ENCODE data around the gene ANXA7. TPM values are rescaled to one million over a fixed set of nuclear protein-coding genes. Genes with fewer than 3 reads are reported as not detected.

ANXA7 gene
- total RNA-seq, 3 donors from 2014 or later: 93.7 to 106 (median 99.9) TPM

- no peak for TF ChIP-seq CTCF (IDR thresholded peaks at IDR 0.05)
- ATAC-seq: peak; percentile 54
- Histone ChIP-seq H3K9me3 (no peaks in the 10 kb centered on the region), H3K4me3 (no peak overlapping the region), H3K36me3 (ENCODE audit: low read depth) (no peaks in the 10 kb centered on the region), H3K4me1 (ENCODE audit: low read depth) (peaks cover 17% of the 10 kb centered on the region)
- intact Hi-C loops (cut with DNase I, micrococcal nuclease): loop anchor here in 1 of 2 donors (5.0 kb wide), 1 partner anchor 162 kb away; the partner anchor contains the start of gene MRPS16
- DNase-seq: peak in 2 of 3 donors; percentile 39 to 45
Observed at GRCh38 chr10:73414230-73414945, 530 bp upstream of the ANXA7 start.

- intact Hi-C loops (cut with DNase I, micrococcal nuclease): loop anchor here in 1 of 2 donors (5.0 kb wide), 1 partner anchor 161 kb away; the partner anchor contains the start of gene MRPS16
- ATAC-seq: peak; percentile 72
- H3K4me3 ChIP-seq: peak overlapping the region; percentile 76
Observed at GRCh38 chr10:73413108-73413527, 740 bp downstream of the ANXA7 start.

GRCh38 chr10:73410897-73411296 lies 3.0 kb downstream of the ANXA7 start:
- intact Hi-C loops (cut with DNase I, micrococcal nuclease): loop anchor here in 1 of 2 donors (5.0 kb wide), 1 partner anchor 159 kb away; the partner anchor contains the start of gene MRPS16
- no peak for DNase-seq

More at GRCh38 chr10:73413108-73413527, 740 bp downstream of the ANXA7 start:
- no peaks in the 10 kb centered on the region for H3K36me3 ChIP-seq (ENCODE audit: low read depth)
- no peaks in the 10 kb centered on the region for H3K9me3 ChIP-seq
- H3K4me1 ChIP-seq (ENCODE audit: low read depth): peaks cover 17% of the 10 kb centered on the region
- TF ChIP-seq CTCF (IDR thresholded peaks at IDR 0.05): no peak
- DNase-seq: peak in 2 of 3 donors; percentile 51 to 66

GRCh38 chr10:73408978-73409521 lies 4.8 kb downstream of the ANXA7 start:
- intact Hi-C loops (cut with DNase I, micrococcal nuclease): no loop called here
- Histone ChIP-seq H3K4me1 (ENCODE audit: low read depth) (peaks cover 9% of the 10 kb centered on the region), H3K36me3 (ENCODE audit: low read depth) (no peaks in the 10 kb centered on the region), H3K4me3 (no peak overlapping the region), H3K9me3 (no peaks in the 10 kb centered on the region)
- ATAC-seq: no peak
- TF ChIP-seq CTCF (IDR thresholded peaks at IDR 0.05): no peak
- no peak for DNase-seq

More at GRCh38 chr10:73410897-73411296, 3.0 kb downstream of the ANXA7 start:
- Histone ChIP-seq H3K4me1 (ENCODE audit: low read depth) (peaks cover 17% of the 10 kb centered on the region), H3K4me3 (no peak overlapping the region), H3K36me3 (ENCODE audit: low read depth) (no peaks in the 10 kb centered on the region), H3K9me3 (no peaks in the 10 kb centered on the region)
- ATAC-seq: no peak
- no peak for TF ChIP-seq CTCF (IDR thresholded peaks at IDR 0.05)

GRCh38 chr10:73408061-73408460 lies 5.8 kb downstream of the ANXA7 start:
- intact Hi-C loops (cut with DNase I, micrococcal nuclease): no loop called here
- no peak for DNase-seq
- no peak for ATAC-seq
- Histone ChIP-seq H3K36me3 (ENCODE audit: low read depth) (no peaks in the 10 kb centered on the region), H3K9me3 (no peaks in the 10 kb centered on the region), H3K4me3 (no peak overlapping the region), H3K4me1 (ENCODE audit: low read depth) (peaks cover 9% of the 10 kb centered on the region)
- TF ChIP-seq CTCF (IDR thresholded peaks at IDR 0.05): no peak
